Esophagus squamous epithelium (tissue), 5 donors: Measurements from ENCODE around the gene LOXHD1. TPM values are rescaled to one million over a fixed set of nuclear protein-coding genes. Genes with fewer than 3 reads are reported as not detected.

Experiments used
- DNase-seq: peaks from one replicate; lab custom pipeline; 2025; lab: John Stamatoyannopoulos, UW
- H3K27ac ChIP-seq, 4 donors: fragments of 200-600 bp; sonication (generic); one replicate each; pipeline ENCODE4 v1.5.1; 2016 to 2019; ENCODE audit warnings: mild to moderate bottlenecking in 1 of 4
- H3K27me3 ChIP-seq, 4 donors: fragments of 200-600 bp; sonication (generic); 1 replicate in 3 of 4; 2 replicates in 1 of 4; pipeline versions ENCODE4 v1.5.1 to v1.6.0; 2017 to 2021; ENCODE audit warnings: antibody characterized with exemption in 1 of 4
- H3K36me3 ChIP-seq, 3 donors: fragments of 200-600 bp; sonication (generic); one replicate each; pipeline ENCODE4 v1.5.1; 2016 to 2019
- H3K4me1 ChIP-seq, 3 donors: fragments of 200-600 bp; sonication (generic); one replicate each; pipeline ENCODE4 v1.5.1; 2017 to 2019
- H3K4me3 ChIP-seq, 4 donors: fragments of 200-600 bp; sonication (generic); 1 replicate in 3 of 4; 2 replicates in 1 of 4; pipeline ENCODE4 v1.5.1; 2016 to 2019; ENCODE audit warnings: mild to moderate bottlenecking in 2 of 4, moderate library complexity in 1 of 4
- H3K9me3 ChIP-seq, 3 donors: fragments of 200-600 bp; sonication (generic); one replicate each; pipeline ENCODE4 v1.5.1; 2016 to 2019
- CTCF ChIP-seq, 6 experiments: fragments of 450-650 bp in 4 of 6; fragments of 200-600 bp in 2 of 6; sonication (generic) in 2 of 6; IDR thresholded peaks; one replicate each; pipeline ENCODE4 v1.5.1; 2016 to 2019; ENCODE audit warnings: antibody characterized with exemption in 6 of 6, mild to moderate bottlenecking in 4 of 6, moderate library complexity in 4 of 6
- POLR2A ChIP-seq, 4 donors: fragments of 450-650 bp; IDR thresholded peaks; one replicate each; pipeline ENCODE4 v1.6.1; 2017; ENCODE audit warnings: antibody characterized with exemption in 4 of 4, mild to moderate bottlenecking in 4 of 4, moderate library complexity in 3 of 4
- WGBS, 2 donors: methylation state at CpG; one replicate each; pipeline ENCODE4 v1.1.5; 2018; 5-methylcytosine and 5-hydroxymethylcytosine counted together
- intact Hi-C: fragments of 100-400 bp; cut with DNase I; formaldehyde crosslinking; loops from one replicate; pipeline ENCODE4 v1.15.0; 2022
- total RNA-seq, 4 donors: library from RNA; depleted of rRNA; stranded (reverse); fragments of >200 nt; gene quantifications; one replicate each; pipeline ENCODE4 v1.1.0, GENCODE V29; 2016
- donor health status: DM: yes; HTN: yes; CAD: no.

Gene LOXHD1
- total RNA-seq, 4 donors from 2014 or later = 0.19 TPM; not detected in 3

- intact Hi-C loops = no loop called here
- H3K4me3 ChIP-seq = no peak overlapping the region
- no peak overlapping the region for H3K27ac ChIP-seq
- H3K4me1 ChIP-seq = no peaks in the 10 kb centered on the region
- no peaks in the 10 kb centered on the region for H3K9me3 ChIP-seq
- no peak for TF ChIP-seq POLR2A (IDR thresholded peaks at IDR 0.05)
- TF ChIP-seq CTCF (IDR thresholded peaks at IDR 0.05) = no peak
- no peaks in the 10 kb centered on the region for H3K36me3 ChIP-seq
- peaks cover 0 to 8% (median 0%) of the 10 kb centered on the region in 4 donors for H3K27me3 ChIP-seq
- DNase-seq = no peak
- WGBS, 2 donors = 54 to 78% methylated on average over 2 of the region's 2 CpGs
Measured at GRCh38 chr18:46574743-46575115, 82.3 kb downstream of the LOXHD1 start.

GRCh38 chr18:46574000-46574742 is 82.8 kb downstream of the LOXHD1 start:
- DNase-seq = no peak
- Histone ChIP-seq H3K27ac (no peak overlapping the region), H3K36me3 (no peaks in the 10 kb centered on the region), H3K27me3 (peaks cover 0 to 7% (median 0%) of the 10 kb centered on the region in 4 donors), H3K4me1 (no peaks in the 10 kb centered on the region), H3K9me3 (no peaks in the 10 kb centered on the region), H3K4me3 (no peak overlapping the region)
- TF ChIP-seq POLR2A (IDR thresholded peaks at IDR 0.05) (no peak), CTCF (IDR thresholded peaks at IDR 0.05) (no peak)
- intact Hi-C loops = no loop called here
- WGBS, 2 donors = 92 to 100% methylated on average over 3 to 4 of the region's 4 CpGs

- no peaks in the 10 kb centered on the region for H3K36me3 ChIP-seq
- no peaks in the 10 kb centered on the region for H3K27me3 ChIP-seq
- intact Hi-C loops = no loop called here
- H3K4me1 ChIP-seq = no peaks in the 10 kb centered on the region
- 82 to 84% methylated on average over 5 to 6 of the region's 7 CpGs for WGBS, 2 donors
- no peak overlapping the region for H3K27ac ChIP-seq
- DNase-seq = no peak
- TF ChIP-seq POLR2A (IDR thresholded peaks at IDR 0.05) (no peak), CTCF (IDR thresholded peaks at IDR 0.05) (no peak)
- H3K9me3 ChIP-seq = no peaks in the 10 kb centered on the region
- H3K4me3 ChIP-seq = no peak overlapping the region
Measured at GRCh38 chr18:46573156-46573555, 83.9 kb downstream of the LOXHD1 start.

GRCh38 chr18:46571756-46572155 is 85.3 kb downstream of the LOXHD1 start:
- no peak for DNase-seq

More at GRCh38 chr18:46571756-46572155, 85.3 kb downstream of the LOXHD1 start:
- 85 to 97% methylated on average over 3 to 4 of the region's 6 CpGs for WGBS, 2 donors
- H3K36me3 ChIP-seq = no peaks in the 10 kb centered on the region
- no peaks in the 10 kb centered on the region for H3K9me3 ChIP-seq
- H3K4me3 ChIP-seq = no peak overlapping the region
- no peaks in the 10 kb centered on the region for H3K4me1 ChIP-seq
- peaks cover 0 to under 1% (median 0%) of the 10 kb centered on the region in 4 donors for H3K27me3 ChIP-seq
- intact Hi-C loops = no loop called here
- no peak overlapping the region for H3K27ac ChIP-seq
- TF ChIP-seq CTCF (IDR thresholded peaks at IDR 0.05) (no peak), POLR2A (IDR thresholded peaks at IDR 0.05) (no peak)
